ENCODE results near the gene HTRA1. TPM values are rescaled to one million over a fixed set of nuclear protein-coding genes. Genes with fewer than 3 reads are reported as not detected.

The HTRA1 gene
- total and polyA plus RNA-seq, 9 of the 15 experiments (the other 6 are each of a cell fraction or from before 2014, with no cell fraction given) = 0.06 to 0.16 (median 0.13) TPM; not detected in 5

GRCh38 chr10:122474131-122474818, 12.9 kb downstream of the HTRA1 start:
- H3K9me3 ChIP-seq (replicated peaks; ENCODE audit: control insufficient read depth, insufficient read depth, low read depth, low read length) = no peaks in the 10 kb centered on the region
- H3K4me3 ChIP-seq = no peak overlapping the region
- DNase-seq (ENCODE audit: extremely low read depth in 1 of 4, low spot score in 3 of 4) (no peak), ATAC-seq (no peak), FAIRE-seq (no peak)
- H3K4me2 ChIP-seq (ENCODE audit: insufficient read depth, low read length) = no peak overlapping the region
- BruUV-seq (replicated peaks) = no TSS peak
- intact Hi-C loops (cut with micrococcal nuclease) = no loop called here
- no peaks in the 10 kb centered on the region for H3K4me1 ChIP-seq (replicated peaks in 1 of 2; ENCODE audit: control insufficient read depth in 2 of 2, insufficient read depth in 2 of 2, low read length in 2 of 2)
- H3K27me3 ChIP-seq (ENCODE audit: control insufficient read depth in 2 of 2, insufficient read depth in 2 of 2, low read length in 2 of 2) = peaks cover 0 to 18% of the 10 kb centered on the region in 2 experiments; a peak in 2 of 5 replicates
- POLR2A ChIA-PET = no interaction called here
- no peaks in the 10 kb centered on the region for H3K9me1 ChIP-seq (ENCODE audit: control insufficient read depth, insufficient read depth, low read length)
- WGBS (ENCODE audit: insufficient coverage, low coverage, missing lambda C conversion rate) = 2% methylated on average over 14 of the region's 15 CpGs
- H3K9ac ChIP-seq (ENCODE audit: insufficient read depth in 1 of 2, low read depth in 2 of 2, low read length in 2 of 2) = no peak overlapping the region
- in situ Hi-C loops (cut with MboI) = no loop called here
- no peaks in the 10 kb centered on the region for H3K36me3 ChIP-seq (ENCODE audit: control insufficient read depth, insufficient read depth, low read length)
- CTCF ChIA-PET (ENCODE audit: low intra/inter-chr PET ratio) = no interaction called here
- H2AFZ ChIP-seq (ENCODE audit: low read depth, low read length) = no peak overlapping the region
- no peak overlapping the region for H3K27ac ChIP-seq (ENCODE audit: extremely low read depth, low read depth, low read length)
- TF ChIP-seq CBFA2T2 (conservative IDR thresholded peaks at IDR 0.05) (0 out of 2 replicates have a peak, but pooled peaks have one; percentile 7), ZNF79 (CRISPR knock-in tag; IDR thresholded peaks at IDR 0.05; ENCODE audit: low read depth) (no peak), ZKSCAN8 (CRISPR knock-in tag; IDR thresholded peaks at IDR 0.05) (no peak), RERE (CRISPR knock-in tag; IDR thresholded peaks at IDR 0.05; ENCODE audit: borderline replicate concordance) (no peak), CBFA2T3 (IDR thresholded peaks at IDR 0.05) (peak; percentile 44)
- no peaks in the 10 kb centered on the region for H3K79me2 ChIP-seq (ENCODE audit: control insufficient read depth, insufficient read depth, low read length)
- no peaks in the 10 kb centered on the region; the same call in 1 of the 2 replicates for H4K20me1 ChIP-seq (replicated peaks; ENCODE audit: control insufficient read depth, insufficient read depth, low read length)

All from K562 (cell line).